Heart left ventricle (tissue), 16 donors: ENCODE measurements around the gene SCN11A. TPM values are rescaled to one million over a fixed set of nuclear protein-coding genes. Genes with fewer than 3 reads are reported as not detected.

Source experiments
- ATAC-seq, 4 donors: fragments of 200-7000 bp; cut with Tn5 transposase; one replicate each; pipeline ENCODE4 v1.9.1; 2020 to 2022; ENCODE audit warnings: moderate library complexity in 4 of 4, mild to moderate bottlenecking in 3 of 4, moderate number of reproducible peaks in 1 of 4
- DNase-seq, 5 donors: peaks; one replicate each; pipeline ENCODE4 v3.0.0-alpha.2; 2020
- H3K27ac ChIP-seq, 12 donors: fragments of 200-600 bp; sonication (generic) in 4 of 12; one replicate each; pipeline versions ENCODE4 v1.5.0 to v1.8.0; 2016 to 2022; ENCODE audit warnings: mild to moderate bottlenecking in 2 of 12
- H3K27me3 ChIP-seq, 9 donors: fragments of 200-600 bp; sonication (generic) in 2 of 9; one replicate each; pipeline versions ENCODE4 v1.5.1 to v1.8.0; 2016 to 2022; ENCODE audit warnings: mild to moderate bottlenecking in 3 of 9
- H3K36me3 ChIP-seq, 9 donors: fragments of 200-600 bp; sonication (generic) in 2 of 9; one replicate each; pipeline versions ENCODE4 v1.5.0 to v1.8.0; 2018 to 2022; ENCODE audit warnings: mild to moderate bottlenecking in 2 of 9
- H3K4me1 ChIP-seq, 12 donors: fragments of 200-600 bp; sonication (generic) in 4 of 12; one replicate each; pipeline versions ENCODE4 v1.5.0 to v1.8.0; 2016 to 2022; ENCODE audit warnings: mild to moderate bottlenecking in 3 of 12
- H3K4me3 ChIP-seq, 12 donors: fragments of 200-600 bp; sonication (generic) in 4 of 12; one replicate each; pipeline versions ENCODE4 v1.5.0 to v1.8.0; 2017 to 2022; ENCODE audit warnings: mild to moderate bottlenecking in 9 of 12, moderate library complexity in 4 of 12
- H3K9me3 ChIP-seq, 12 donors: fragments of 200-600 bp; sonication (generic) in 4 of 12; one replicate each; pipeline versions ENCODE4 v1.5.0 to v1.8.0; 2016 to 2022; ENCODE audit warnings: mild to moderate bottlenecking in 1 of 12
- POLR2A ChIP-seq, 2 donors: fragments of 450-650 bp; IDR thresholded peaks; one replicate each; pipeline ENCODE4 v1.6.1; 2017; ENCODE audit warnings: antibody characterized with exemption in 2 of 2, mild to moderate bottlenecking in 2 of 2, moderate library complexity in 2 of 2
- WGBS, 4 donors: extraction: QIAGEN DNeasy Blood & Tissue Kit in 2 of 4; methylation state at CpG; one replicate each; pipeline versions ENCODE4 v1.1.5 to v1.1.7; 2013 to 2018; 5-methylcytosine and 5-hydroxymethylcytosine counted together
- intact Hi-C, 10 donors: fragments of 100-400 bp; cut with DNase I; formaldehyde crosslinking; loops; one replicate each; pipeline versions ENCODE4 v1.11.1 to v1.14.2; 2022
- polyA plus RNA-seq, 2 donors: library from polyadenylated mRNA; stranded (reverse); fragments of 200-250 nt; gene quantifications; one replicate each; pipeline ENCODE4 v1.2.3, GENCODE V29; 2013
- total RNA-seq, 9 donors: library from RNA; depleted of rRNA in 2 of 9; stranded (reverse); fragments of >200 nt in 2 of 9; fragmentation: NEBNext Ultra II Directional in 3 of 9; extraction: Animal tissue kit (Norgen Biotek cat#: 25700) in 3 of 9; gene quantifications; one replicate each; pipeline versions ENCODE4 v1.1.0 to v1.2.4, GENCODE V29; 2016 to 2023
- TF ChIP-seq, protein P1 (sequence below), 12 donors: fragments of 200-600 bp; sonication (generic) in 4 of 12; IDR thresholded peaks; one replicate each; pipeline versions ENCODE4 v1.5.0 to v1.8.0; 2018 to 2022; ENCODE audit warnings: antibody characterized with exemption in 12 of 12, mild to moderate bottlenecking in 5 of 12
- donor health status: ischemic (EF 13 %, LVEDD 7.1; RV severe dilation, severe dysfunction).
- donor health status: healthy with polysubstance abuse.
- donor health status: DM: no; HTN: yes; CAD: no.
- donor health status: DM: no; HTN: no; CAD: no.
- donor health status: ischemic (EF 25% LVEDD 6.9; RV normal size, moderate dysfunction).
- donor health status: ischemic (EF 25% LVEDD 5.7; RV mildly dilated, moderate dysfunction).
- donor health status: healthy.
- donor health status: DM: yes; HTN: yes; CAD: no.
- donor health status: ischemic (EF 35%, LVEDD 5.7; RV mildly dilated, moderate dysfunction).
- donor health status: nonischemic (EF 11% LVEDD 7.7; RV severe dilation, severe dysfunction).
- donor health status: DM: yes; HTN: yes; CAD: no.
- donor health status: PGD.
- donor health status: ischemic (EF 29% LVEDD 5.4; RV normal size, mild dysfunction).
- donor health status: nonischemic (EF 23%, LVEDD 6.1; RV moderate dilation, normal function).

SCN11A gene
- total and polyA plus RNA-seq, 11 donors: 0.03 to 0.13 (median 0.08) TPM; not detected in 4

DNA sequence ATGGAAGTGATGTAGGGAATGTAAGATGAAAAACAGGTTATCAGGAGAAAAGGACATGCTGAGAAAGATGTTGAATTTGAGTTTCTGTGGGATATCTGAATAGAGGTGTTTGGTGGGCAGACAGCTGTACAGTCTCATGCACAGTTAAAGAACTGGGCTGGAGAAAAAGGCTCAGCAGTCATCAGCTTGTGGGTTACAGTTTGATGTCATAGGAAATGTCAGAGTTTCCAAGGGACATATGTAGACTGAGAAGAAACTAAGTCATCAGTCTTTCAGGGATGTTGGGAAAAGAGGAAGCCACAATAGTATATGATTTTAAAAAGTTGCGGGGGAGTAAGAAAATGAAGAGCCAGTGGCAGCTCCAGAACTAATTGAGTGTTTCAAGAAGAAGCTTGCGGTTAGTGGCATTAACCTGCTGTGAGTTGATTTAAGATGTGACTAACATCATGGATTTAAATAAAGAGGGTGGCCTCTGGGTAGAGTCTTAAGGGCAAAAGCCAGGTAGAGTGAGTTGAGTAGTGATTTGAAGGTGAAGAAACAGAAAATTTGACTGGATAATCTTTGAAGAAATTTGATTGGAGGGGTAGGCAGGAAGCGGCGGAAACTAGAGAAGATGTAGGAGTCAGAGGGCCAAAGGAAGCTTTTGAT lies 31.0 kb upstream of the SCN11A start:
- Histone ChIP-seq H3K4me1 (no peaks in the 10 kb centered on the region), H3K27me3 (no peaks in the 10 kb centered on the region), H3K9me3 (no peaks in the 10 kb centered on the region), H3K4me3 (no peak overlapping the region), H3K27ac (no peak overlapping the region), H3K36me3 (peaks cover 0 to 87% (median 66%) of the 10 kb centered on the region in 9 donors)
- ATAC-seq: no peak
- DNase-seq: no peak
- intact Hi-C loops: no loop called here
- WGBS, 4 donors: 95 to 99% (median 97%) methylated on average over 4 of the region's 4 CpGs
- no peak for TF ChIP-seq POLR2A (IDR thresholded peaks at IDR 0.05)
- TF ChIP-seq, protein P1, sequence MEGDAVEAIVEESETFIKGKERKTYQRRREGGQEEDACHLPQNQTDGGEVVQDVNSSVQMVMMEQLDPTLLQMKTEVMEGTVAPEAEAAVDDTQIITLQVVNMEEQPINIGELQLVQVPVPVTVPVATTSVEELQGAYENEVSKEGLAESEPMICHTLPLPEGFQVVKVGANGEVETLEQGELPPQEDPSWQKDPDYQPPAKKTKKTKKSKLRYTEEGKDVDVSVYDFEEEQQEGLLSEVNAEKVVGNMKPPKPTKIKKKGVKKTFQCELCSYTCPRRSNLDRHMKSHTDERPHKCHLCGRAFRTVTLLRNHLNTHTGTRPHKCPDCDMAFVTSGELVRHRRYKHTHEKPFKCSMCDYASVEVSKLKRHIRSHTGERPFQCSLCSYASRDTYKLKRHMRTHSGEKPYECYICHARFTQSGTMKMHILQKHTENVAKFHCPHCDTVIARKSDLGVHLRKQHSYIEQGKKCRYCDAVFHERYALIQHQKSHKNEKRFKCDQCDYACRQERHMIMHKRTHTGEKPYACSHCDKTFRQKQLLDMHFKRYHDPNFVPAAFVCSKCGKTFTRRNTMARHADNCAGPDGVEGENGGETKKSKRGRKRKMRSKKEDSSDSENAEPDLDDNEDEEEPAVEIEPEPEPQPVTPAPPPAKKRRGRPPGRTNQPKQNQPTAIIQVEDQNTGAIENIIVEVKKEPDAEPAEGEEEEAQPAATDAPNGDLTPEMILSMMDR (IDR thresholded peaks at IDR 0.05): no peak

DNA sequence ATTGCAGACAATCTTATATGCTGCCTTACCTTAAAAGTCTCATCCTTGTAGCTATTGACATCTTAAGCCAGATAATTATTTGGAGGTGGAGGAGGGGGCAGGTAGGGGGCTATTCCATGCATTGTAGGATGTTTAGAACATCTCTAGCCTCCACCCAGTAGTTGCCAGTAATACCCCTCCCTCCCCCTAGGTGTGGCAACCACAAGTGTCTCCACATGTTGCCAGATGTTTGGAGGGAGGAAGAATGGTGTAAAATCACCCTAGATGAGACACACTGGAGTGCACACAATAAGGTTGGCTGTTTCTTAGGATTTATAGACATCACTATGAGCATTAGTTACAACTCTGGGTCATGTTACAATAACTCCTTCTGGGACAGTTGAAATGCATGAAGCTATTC lies 28.3 kb upstream of the SCN11A start:
- Histone ChIP-seq H3K9me3 (no peaks in the 10 kb centered on the region), H3K4me1 (no peaks in the 10 kb centered on the region), H3K27ac (no peak overlapping the region), H3K27me3 (no peaks in the 10 kb centered on the region), H3K4me3 (no peak overlapping the region), H3K36me3 (peaks cover 0 to 87% (median 66%) of the 10 kb centered on the region in 9 donors)
- no peak for DNase-seq
- ATAC-seq: no peak
- intact Hi-C loops: no loop called here
- TF ChIP-seq POLR2A (IDR thresholded peaks at IDR 0.05): no peak

DNA sequence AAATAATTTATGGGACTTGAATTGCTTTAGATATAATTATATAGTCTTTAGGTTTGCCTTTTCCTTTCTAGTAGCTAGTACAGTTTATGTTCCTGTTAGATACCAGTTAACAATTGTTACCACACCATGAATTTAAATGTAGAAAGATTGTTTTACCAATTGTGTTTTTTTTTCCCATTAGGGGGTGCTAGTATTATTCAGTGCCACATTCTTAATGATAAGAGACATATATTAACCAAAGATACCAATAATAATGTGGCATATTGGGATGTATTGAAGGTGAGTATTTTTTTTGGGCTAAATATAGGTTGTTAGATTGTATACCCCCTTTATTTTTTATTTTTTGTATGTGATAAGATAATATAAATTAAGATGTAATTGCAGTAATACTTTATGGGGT lies 27.8 kb upstream of the SCN11A start:
- ATAC-seq (no peak), DNase-seq (no peak)

DNA sequence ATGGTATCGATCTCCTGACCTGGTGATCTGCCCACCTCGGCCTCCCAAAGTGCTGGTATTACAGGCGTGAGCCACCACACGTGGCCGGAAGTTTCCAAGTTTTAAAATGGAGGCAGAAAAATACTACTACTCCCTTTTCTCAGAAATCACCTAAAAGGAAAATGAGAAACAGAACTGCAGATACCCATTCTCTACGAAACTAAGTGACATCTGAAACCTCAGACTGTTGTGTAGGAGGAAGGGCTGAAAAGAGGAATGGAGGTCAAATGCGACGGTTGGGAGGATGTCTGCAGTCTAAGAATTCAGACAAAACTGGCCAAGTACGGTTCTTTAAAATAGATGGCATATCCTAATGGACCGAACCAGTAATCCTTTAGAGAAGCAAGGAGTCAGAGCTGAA lies 24.2 kb upstream of the SCN11A start:
- H3K36me3 ChIP-seq: peaks cover 0 to 97% (median 74%) of the 10 kb centered on the region in 9 donors

More for the DNA sequence above, 27.8 kb upstream of the SCN11A start:
- Histone ChIP-seq H3K9me3 (no peaks in the 10 kb centered on the region), H3K4me3 (no peak overlapping the region), H3K36me3 (peaks cover 0 to 87% (median 69%) of the 10 kb centered on the region in 9 donors), H3K27ac (no peak overlapping the region), H3K4me1 (no peaks in the 10 kb centered on the region), H3K27me3 (no peaks in the 10 kb centered on the region)
- intact Hi-C loops: no loop called here
- no peak for TF ChIP-seq POLR2A (IDR thresholded peaks at IDR 0.05)
- TF ChIP-seq, protein P1 (IDR thresholded peaks at IDR 0.05): peak in 1 of 12 donors; percentile 9

More for the DNA sequence above, 24.2 kb upstream of the SCN11A start:
- H3K27ac ChIP-seq: no peak overlapping the region
- H3K9me3 ChIP-seq: no peaks in the 10 kb centered on the region
- ATAC-seq (no peak), DNase-seq (no peak)
- WGBS, 4 donors: 95 to 98% (median 96%) methylated on average over 10 of the region's 10 CpGs
- intact Hi-C loops: no loop called here
- no peak for TF ChIP-seq POLR2A (IDR thresholded peaks at IDR 0.05)
- TF ChIP-seq, protein P1 (IDR thresholded peaks at IDR 0.05): no peak
- no peak overlapping the region for H3K4me3 ChIP-seq
- no peaks in the 10 kb centered on the region for H3K4me1 ChIP-seq
- no peaks in the 10 kb centered on the region for H3K27me3 ChIP-seq
